NK-92 (cell line): Measurements from ENCODE around the gene SCARF2.
"Not testable (repeated sequence)": the region's sequence is repeated elsewhere in the genome, so short reads cannot be mapped to it uniquely, and the experiment has no call there.

Experiments used
- DNase-seq: peaks from one replicate; lab custom pipeline; 2025; ENCODE audit not compliant: unreplicated experiment; lab: John Stamatoyannopoulos, UW

SCARF2 gene

DNA sequence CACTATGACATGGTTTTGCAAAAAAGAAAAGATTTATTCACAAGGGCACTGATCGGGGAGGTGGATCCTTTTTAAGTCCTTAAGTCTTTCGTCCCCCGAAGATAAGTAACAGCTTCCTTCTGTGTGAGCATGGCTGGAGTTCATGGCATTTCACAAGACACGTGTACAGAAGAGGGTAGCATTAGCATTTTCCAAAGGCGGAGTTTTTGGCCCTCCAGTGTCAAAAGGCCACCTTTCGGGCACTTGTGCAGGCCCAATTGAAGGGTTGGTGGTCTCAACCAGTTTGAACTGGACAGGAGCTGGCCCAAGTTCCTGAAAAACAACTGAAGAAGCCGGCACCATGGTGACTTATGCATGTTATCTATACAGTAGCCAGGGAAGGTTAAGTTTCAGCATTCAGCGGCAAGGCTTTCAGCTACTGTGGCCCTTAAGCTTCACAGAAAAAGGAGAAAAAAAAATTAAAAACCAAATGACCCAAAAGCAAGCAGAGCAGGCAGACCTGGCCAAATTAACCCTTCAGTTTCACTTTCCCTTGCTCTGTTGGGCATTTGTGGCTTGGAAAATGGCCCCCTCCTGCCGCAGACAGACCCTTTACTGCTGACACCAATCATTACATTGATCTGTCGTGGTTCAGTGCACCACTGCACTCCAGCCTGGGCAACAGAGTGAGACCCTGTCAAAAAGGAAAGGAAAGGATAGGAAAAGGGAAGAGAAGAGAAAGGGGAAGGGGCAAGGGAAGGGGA lies 25.0 kb downstream of the SCARF2 start:
- DNase-seq, result no peak

DNA sequence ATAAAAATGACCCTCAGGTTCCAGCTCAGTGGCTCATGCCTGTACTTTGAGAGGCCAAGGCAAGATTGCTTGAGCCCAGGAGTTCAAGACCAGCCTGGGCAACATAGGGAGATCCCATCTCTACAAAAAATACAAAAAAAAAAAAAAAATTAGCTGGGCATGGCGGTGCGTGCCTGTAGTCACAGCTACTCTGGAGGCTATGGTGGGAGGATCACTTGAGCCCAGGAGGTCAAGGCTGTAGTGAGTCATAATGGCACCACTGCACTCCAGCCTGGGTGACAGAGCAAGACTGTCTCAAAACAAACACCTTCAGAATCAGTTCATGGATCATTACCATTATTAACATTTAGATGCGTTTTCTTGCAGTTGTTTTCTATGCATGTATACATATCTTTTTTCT lies 28.2 kb downstream of the SCARF2 start:
- not testable (repeated sequence) for DNase-seq

DNA sequence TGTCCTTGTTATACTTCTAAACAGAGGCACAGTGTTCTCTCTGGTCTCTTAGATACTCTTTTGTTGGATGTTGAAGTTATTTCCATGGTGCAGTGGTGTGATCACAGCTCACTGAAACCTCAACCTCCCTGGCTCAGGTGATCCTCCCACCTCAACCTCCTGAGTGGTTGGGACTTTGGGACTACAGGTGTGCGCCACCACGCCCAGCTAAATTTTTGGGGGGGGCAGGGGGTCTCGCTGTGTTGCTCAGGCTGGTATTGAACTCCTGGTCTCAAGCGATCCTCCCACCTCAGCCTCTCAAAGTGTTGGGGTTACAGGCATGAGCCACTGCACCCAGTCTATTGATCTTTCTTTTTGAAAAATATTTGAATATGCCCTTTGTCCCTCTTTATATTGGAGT lies 28.7 kb downstream of the SCARF2 start:
- DNase-seq, result no peak

- no peak for DNase-seq
Observed at GRCh38 chr22:20407829-20408228, 29.8 kb downstream of the SCARF2 start.

- DNase-seq, result no peak
Observed at GRCh38 chr22:20406686-20407408, 30.8 kb downstream of the SCARF2 start.

DNA sequence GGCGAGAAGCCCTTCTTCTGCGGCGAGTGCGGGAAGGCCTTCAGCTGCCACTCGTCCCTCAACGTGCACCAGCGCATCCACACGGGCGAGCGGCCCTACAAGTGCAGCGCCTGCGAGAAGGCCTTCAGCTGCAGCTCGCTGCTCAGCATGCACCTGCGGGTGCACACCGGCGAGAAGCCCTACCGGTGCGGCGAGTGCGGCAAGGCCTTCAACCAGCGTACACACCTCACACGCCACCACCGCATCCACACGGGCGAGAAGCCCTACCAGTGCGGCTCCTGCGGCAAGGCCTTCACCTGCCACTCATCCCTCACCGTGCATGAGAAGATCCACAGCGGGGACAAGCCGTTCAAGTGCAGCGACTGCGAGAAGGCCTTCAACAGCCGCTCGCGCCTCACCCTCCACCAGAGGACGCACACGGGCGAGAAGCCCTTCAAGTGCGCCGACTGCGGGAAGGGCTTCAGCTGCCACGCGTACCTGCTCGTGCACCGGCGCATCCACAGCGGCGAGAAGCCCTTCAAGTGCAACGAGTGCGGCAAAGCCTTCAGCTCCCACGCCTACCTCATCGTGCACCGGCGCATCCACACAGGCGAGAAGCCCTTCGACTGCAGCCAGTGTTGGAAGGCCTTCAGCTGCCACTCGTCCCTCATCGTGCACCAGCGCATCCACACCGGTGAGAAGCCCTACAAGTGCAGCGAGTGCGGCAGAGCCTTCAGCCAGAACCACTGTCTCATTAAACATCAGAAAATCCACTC lies 31.5 kb downstream of the SCARF2 start:
- no peak for DNase-seq

GRCh38 chr22:20405291-20405930 lies 32.2 kb downstream of the SCARF2 start:
- no peak for DNase-seq

DNA sequence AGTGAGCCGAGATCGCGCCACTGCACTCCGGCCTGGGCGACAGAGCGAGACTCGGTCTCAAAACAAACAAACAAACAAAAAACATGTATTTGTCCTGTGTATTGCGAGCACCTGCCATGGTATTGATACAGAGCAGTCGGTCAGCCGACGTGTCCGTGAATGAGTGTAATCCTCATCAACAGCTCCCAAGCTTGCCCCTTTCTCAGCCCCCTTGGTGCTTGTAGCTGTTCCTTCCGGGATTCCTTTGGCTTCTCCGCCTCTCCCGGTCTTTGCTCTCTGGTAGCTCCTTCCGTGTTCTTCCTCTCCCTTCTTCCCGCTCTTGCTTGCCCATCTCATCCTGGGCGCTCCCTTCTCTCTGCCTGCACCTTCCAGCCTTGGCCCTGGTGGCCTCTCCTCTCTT lies 32.7 kb downstream of the SCARF2 start:
- no peak for DNase-seq

- no peak for DNase-seq
Observed at GRCh38 chr22:20403779-20404140, 33.9 kb downstream of the SCARF2 start.

DNA sequence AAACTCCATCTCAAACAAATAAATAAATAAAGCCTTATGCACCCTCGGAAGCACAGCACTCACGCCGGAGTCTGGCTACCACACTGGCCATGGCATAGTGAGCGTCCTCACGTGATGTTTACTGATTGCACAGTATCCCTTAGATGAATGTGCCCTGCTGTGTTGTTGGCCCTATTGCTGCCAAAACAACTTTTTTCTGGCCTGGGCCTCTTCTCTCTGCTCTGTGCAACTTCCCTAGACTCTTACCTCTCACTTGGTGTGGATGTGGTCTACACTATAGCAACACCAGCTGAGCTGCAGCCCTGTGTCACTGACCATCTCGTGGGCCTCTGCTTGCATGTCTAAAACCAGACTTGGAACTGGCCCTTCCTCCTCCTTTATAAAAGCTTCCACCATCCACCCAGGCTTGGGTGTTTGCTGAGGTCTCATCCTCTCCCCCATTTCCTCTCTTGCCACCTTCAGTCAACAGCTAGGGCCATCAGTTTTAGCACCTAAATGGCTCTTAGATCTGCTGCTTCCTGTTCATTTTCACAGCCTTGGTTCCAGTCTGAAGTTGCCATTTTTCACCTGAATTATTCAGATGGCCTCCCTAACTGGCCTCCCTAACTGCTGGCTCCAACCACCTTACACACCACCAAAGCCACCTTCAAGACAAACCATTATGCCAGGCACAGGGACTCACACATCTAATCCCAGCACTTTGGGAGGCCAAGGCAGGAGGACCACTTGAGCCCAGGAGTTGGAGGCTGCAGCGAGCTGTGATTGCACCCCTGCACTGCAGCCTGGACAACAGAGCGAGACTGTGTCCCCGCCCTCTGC lies 34.5 kb downstream of the SCARF2 start:
- no peak for DNase-seq

DNA sequence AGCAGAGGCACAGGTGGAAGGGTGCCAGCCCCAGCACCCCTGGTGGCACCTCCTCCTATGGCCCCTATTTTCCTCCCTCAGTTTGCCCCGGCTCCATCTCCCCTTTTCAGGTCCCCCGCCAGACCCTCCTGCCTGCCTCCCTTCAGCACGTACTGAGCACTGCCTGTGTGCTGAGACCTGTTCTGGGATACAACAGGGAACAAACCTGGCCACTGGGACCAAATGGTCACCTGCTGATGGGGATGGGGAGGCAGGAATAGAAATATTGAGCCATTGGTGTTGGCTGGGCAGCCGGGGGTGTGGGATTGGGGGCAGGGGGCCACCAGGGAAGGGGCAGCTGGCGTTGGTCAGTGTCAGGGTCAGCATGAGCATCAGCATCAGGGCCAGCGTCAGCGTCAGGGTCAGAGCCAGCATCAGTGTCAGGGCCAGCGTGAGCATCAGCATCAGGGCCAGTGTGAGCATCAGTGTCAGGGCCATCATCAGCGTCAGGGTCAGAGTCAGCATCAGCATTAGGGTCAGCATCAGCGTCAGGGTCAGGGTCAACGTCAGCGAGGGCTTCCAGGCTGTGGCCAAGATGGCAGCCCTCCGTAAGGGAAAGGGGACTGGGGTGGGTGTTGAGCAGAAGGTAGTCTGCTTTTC lies 36.1 kb downstream of the SCARF2 start:
- DNase-seq, result no peak

- no peak for DNase-seq
Observed at GRCh38 chr22:20400606-20401375, 36.8 kb downstream of the SCARF2 start.

DNA sequence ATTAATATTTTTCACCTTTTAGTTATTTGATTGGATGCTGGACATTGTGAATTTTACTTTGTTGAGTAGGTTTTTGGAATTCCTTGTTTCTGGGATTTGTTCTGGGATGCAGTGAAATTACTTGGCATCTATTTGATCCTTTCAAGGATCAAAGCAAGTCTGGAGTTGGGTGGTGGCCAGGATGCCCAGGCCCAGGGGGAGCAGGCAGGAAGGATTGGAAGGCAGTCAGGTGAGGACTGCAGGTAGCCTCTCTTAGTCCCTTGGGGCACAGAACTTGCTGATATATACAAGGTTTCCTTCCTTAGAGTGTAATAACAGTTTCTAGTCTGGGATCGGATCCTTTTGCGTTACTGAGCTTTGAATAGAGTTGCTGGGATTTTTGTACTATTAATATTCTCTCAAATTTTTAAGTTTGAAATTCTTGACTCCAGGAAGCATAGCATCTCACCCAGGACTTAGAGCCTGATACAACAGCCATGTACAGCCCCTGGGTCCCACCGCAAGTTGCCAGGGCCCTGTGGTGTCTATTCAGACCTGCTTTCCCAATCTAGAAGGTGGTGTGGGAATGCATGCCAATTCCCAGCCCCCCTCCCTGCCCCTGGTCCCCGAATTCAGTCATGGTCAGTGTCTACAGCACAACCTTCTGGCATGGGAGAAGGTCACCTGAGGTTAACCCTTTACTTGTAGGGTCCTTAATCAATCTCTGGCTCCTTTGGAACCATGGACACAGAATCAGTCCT lies 37.6 kb downstream of the SCARF2 start:
- DNase-seq, result no peak

GRCh38 chr22:20398420-20398819 lies 39.2 kb downstream of the SCARF2 start:
- DNase-seq, result no peak

GRCh38 chr22:20397498-20397897 lies 40.1 kb downstream of the SCARF2 start:
- DNase-seq, result no peak

DNA sequence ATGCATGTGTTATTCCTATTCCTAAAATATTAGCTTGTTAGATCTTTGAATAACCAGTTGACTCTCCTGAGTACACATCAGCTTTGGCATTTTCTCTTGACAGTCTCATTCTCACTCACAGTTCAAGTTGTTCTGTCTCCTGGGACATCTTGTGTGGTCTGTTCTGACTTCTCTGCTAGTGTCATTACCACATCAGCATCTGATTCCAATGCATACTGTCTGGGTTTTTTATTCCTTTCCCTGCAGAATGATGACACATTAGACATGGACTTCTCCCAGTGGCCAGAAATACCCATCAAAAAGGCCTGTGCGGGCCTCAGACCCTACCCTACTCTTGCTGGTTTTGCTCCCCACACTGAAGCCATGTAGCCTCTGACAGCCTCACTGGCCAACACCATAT lies 41.0 kb downstream of the SCARF2 start:
- DNase-seq, result no peak

- no peak for DNase-seq
Observed at GRCh38 chr22:20395907-20396287, 41.7 kb downstream of the SCARF2 start.

DNA sequence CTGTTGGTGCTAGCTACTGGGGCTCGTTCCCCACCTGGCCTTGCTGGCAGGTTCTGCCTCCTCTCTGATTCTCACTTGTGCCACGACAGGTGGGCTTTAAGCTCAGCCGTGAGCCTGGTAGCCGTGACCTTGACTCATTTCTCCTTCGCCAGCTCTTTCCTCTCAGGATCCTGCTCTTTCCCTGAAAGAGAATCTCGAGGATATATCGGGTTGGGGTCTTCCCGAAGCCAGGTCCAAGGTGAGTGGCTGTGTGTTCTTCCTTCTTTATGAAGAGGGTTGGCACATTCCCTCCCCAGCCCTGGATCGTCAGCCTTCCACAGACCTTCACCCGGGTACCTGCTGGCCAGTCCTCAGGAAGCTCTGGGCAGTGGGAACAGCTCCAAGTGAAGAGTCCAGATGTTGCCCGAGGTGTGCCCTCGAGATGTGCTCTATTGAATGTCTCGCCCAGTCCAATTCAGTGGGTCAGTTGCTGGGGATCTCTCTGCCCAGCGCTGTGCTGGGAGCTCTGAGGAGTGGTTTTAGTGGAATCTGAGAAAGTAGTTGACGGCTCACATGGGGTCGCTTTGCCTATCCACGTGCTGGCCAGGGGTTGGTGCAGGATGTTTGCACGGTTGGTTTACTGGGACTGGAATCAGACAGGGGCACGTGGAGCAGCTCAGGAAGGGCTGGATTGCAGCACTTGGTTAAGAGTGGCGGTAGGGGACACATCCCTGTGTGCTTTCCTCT lies 42.3 kb downstream of the SCARF2 start:
- no peak for DNase-seq
